H1 (cell line): ENCODE results near the gene AGPS. TPM values are rescaled to one million over a fixed set of nuclear protein-coding genes. Genes with fewer than 3 reads are reported as not detected.

Experiments
- CTCF ChIA-PET: fragments of 300-600 bp; sonication (Branson Sonifier 250); formaldehyde crosslinking; loops from one replicate; lab custom pipeline; 2021; ENCODE audit not compliant: partially characterized antibody; lab: Charles Lee
- POLR2A ChIA-PET: fragments of 300-600 bp; sonication (Branson Sonifier 250); formaldehyde crosslinking; loops from one replicate; lab custom pipeline; 2021; ENCODE audit warnings: inconsistent platforms; ENCODE audit not compliant: partially characterized antibody; lab: Charles Lee
- DNase-seq, 2 experiments: peaks; one replicate each; pipeline versions ENCODE4 v3.0.0 to v3.0.0-alpha.2; 2010 to 2022; ENCODE audit warnings: low spot score in 2 of 2, low read depth in 1 of 2, mixed read lengths in 1 of 2
- FAIRE-seq: peaks from 2 replicates; lab custom pipeline; 2011; peaks lifted over from hg19 to GRCh38; lab: Jason Lieb, UNC
- H2AFZ ChIP-seq: 2 replicates; pipeline ENCODE4 v1.8.1; 2012; ENCODE audit warnings: low read length, inconsistent platforms
- H2AK5ac ChIP-seq: 2 replicates; pipeline ENCODE4 v1.6.1; 2013; ENCODE audit warnings: low read depth, low read length
- H2BK120ac ChIP-seq: replicated peaks from 2 replicates; pipeline ENCODE3; 2013; ENCODE audit warnings: low read depth, low read length, inconsistent platforms
- H2BK12ac ChIP-seq: 2 replicates; pipeline ENCODE4 v1.6.1; 2013; ENCODE audit warnings: low read depth, low read length
- H2BK15ac ChIP-seq: 2 replicates; pipeline ENCODE4 v1.6.1; 2013; ENCODE audit warnings: low read length
- H2BK20ac ChIP-seq: 2 replicates; pipeline ENCODE4 v1.6.1; 2013; ENCODE audit warnings: low read length
- H2BK5ac ChIP-seq: 2 replicates; pipeline ENCODE4 v1.6.1; 2013; ENCODE audit warnings: low read depth, low read length
- H3K14ac ChIP-seq: 2 replicates; pipeline ENCODE4 v1.6.1; 2013; ENCODE audit warnings: inconsistent platforms; ENCODE audit not compliant: insufficient read length
- H3K18ac ChIP-seq: 2 replicates; pipeline ENCODE4 v1.6.1; 2013; ENCODE audit warnings: low read length; ENCODE audit errors: extremely low read depth
- H3K23ac ChIP-seq: 2 replicates; pipeline ENCODE4 v1.6.1; 2013; ENCODE audit warnings: inconsistent platforms; ENCODE audit not compliant: insufficient read length
- H3K23me2 ChIP-seq: 2 replicates; pipeline ENCODE4 v1.6.1; 2013; ENCODE audit warnings: low read depth, low read length
- H3K27ac ChIP-seq: 2 replicates; pipeline ENCODE4 v1.6.1; 2011; ENCODE audit warnings: low read depth, low read length, inconsistent platforms
- H3K27me3 ChIP-seq, 4 experiments: replicated peaks in 1 of 4; 1 replicate in 1 of 4; 2 replicates in 3 of 4; pipeline versions ENCODE4 v1.6.1 to v1.8.1; 2011 to 2013; ENCODE audit warnings: low read length in 3 of 4, mild to moderate bottlenecking in 3 of 4, inconsistent platforms in 2 of 4, mixed read lengths in 2 of 4, moderate library complexity in 1 of 4; ENCODE audit not compliant: control insufficient read depth in 3 of 4, insufficient read depth in 3 of 4; ENCODE audit errors: extremely low read depth in 1 of 4
- H3K36me3 ChIP-seq, 4 experiments: 2 replicates each; pipeline versions ENCODE4 v1.6.1 to v1.8.1; 2011 to 2013; ENCODE audit warnings: mild to moderate bottlenecking in 4 of 4, low read length in 3 of 4, moderate library complexity in 2 of 4, control low read depth in 1 of 4, inconsistent platforms in 1 of 4; ENCODE audit not compliant: insufficient read depth in 4 of 4, control insufficient read depth in 2 of 4
- H3K4ac ChIP-seq: replicated peaks from 2 replicates; pipeline ENCODE3; 2013; ENCODE audit warnings: low read length, low read depth, mixed read lengths, inconsistent platforms; ENCODE audit not compliant: insufficient read length
- H3K4me1 ChIP-seq, 4 experiments: replicated peaks in 1 of 4; 1 replicate in 1 of 4; 2 replicates in 3 of 4; pipeline versions ENCODE4 v1.6.1 to v1.8.1; 2011 to 2013; ENCODE audit warnings: low read length in 3 of 4, inconsistent platforms in 2 of 4, mixed read lengths in 1 of 4; ENCODE audit not compliant: insufficient read depth in 4 of 4, control insufficient read depth in 3 of 4
- H3K4me2 ChIP-seq, 2 experiments: 2 replicates each; pipeline versions ENCODE4 v1.6.1 to v1.8.1; 2011 to 2013; ENCODE audit warnings: low read depth in 2 of 2, low read length in 2 of 2, control low read depth in 1 of 2, inconsistent platforms in 1 of 2, mild to moderate bottlenecking in 1 of 2; ENCODE audit not compliant: insufficient read depth in 1 of 2
- H3K4me3 ChIP-seq, 4 experiments: fragments of 200-600, 300-600 bp in 1 of 4; sonication (generic), shearing (Covaris generic), sonication (Bioruptor Twin) in 1 of 4; 2 replicates each; pipeline versions ENCODE4 v1.5.1 to v1.8.1; 2011 to 2016; ENCODE audit warnings: low read length in 4 of 4, low read depth in 3 of 4, control low read depth in 2 of 4, inconsistent platforms in 2 of 4, mild to moderate bottlenecking in 2 of 4, mixed read lengths in 1 of 4, moderate library complexity in 1 of 4; ENCODE audit not compliant: insufficient read depth in 2 of 4; ENCODE audit errors: extremely low read depth in 1 of 4
- H3K56ac ChIP-seq: replicated peaks from 2 replicates; pipeline ENCODE3; 2013; ENCODE audit warnings: low read depth, mild to moderate bottlenecking, mixed read lengths, low read length, inconsistent platforms; ENCODE audit not compliant: insufficient read length
- H3K79me1 ChIP-seq: 2 replicates; pipeline ENCODE4 v1.6.1; 2013; ENCODE audit warnings: low read depth, low read length, control low read depth
- H3K79me2 ChIP-seq, 2 experiments: 2 replicates each; pipeline versions ENCODE4 v1.6.1 to v1.8.1; 2012 to 2013; ENCODE audit warnings: low read length in 2 of 2, mild to moderate bottlenecking in 2 of 2, inconsistent platforms in 1 of 2; ENCODE audit not compliant: insufficient read depth in 2 of 2, control insufficient read depth in 1 of 2
- H3K9ac ChIP-seq, 4 experiments: replicated peaks in 1 of 4; 1 replicate in 1 of 4; 2 replicates in 3 of 4; pipeline versions ENCODE4 v1.6.1 to v1.8.1; 2011 to 2013; ENCODE audit warnings: low read depth in 3 of 4, low read length in 3 of 4, control low read depth in 2 of 4, mild to moderate bottlenecking in 2 of 4, moderate library complexity in 2 of 4, inconsistent platforms in 1 of 4; ENCODE audit errors: extremely low read depth in 1 of 4
- H3K9me3 ChIP-seq, 2 experiments: 2 replicates each; pipeline versions ENCODE4 v1.6.1 to v1.8.1; 2012 to 2013; ENCODE audit warnings: mild to moderate bottlenecking in 2 of 2, moderate library complexity in 2 of 2, control low read depth in 1 of 2, inconsistent platforms in 1 of 2, low read depth in 1 of 2, low read length in 1 of 2, mixed read lengths in 1 of 2; ENCODE audit not compliant: insufficient read depth in 2 of 2
- H4K20me1 ChIP-seq, 2 experiments: replicated peaks in 1 of 2; 2 replicates each; pipeline versions ENCODE3 to v1.8.1; 2011 to 2013; ENCODE audit warnings: inconsistent platforms in 2 of 2, low read length in 2 of 2, mild to moderate bottlenecking in 1 of 2; ENCODE audit not compliant: insufficient read depth in 2 of 2, control insufficient read depth in 1 of 2
- H4K5ac ChIP-seq: 2 replicates; pipeline ENCODE4 v1.6.1; 2013; ENCODE audit warnings: low read length, low read depth, mixed read lengths, inconsistent platforms; ENCODE audit not compliant: insufficient read length
- H4K8ac ChIP-seq: 2 replicates; pipeline ENCODE4 v1.8.0; 2013; ENCODE audit warnings: mild to moderate bottlenecking, moderate library complexity, low read length, inconsistent platforms; ENCODE audit not compliant: insufficient read depth; ENCODE audit errors: extremely low read depth
- H4K91ac ChIP-seq: replicated peaks from 2 replicates; pipeline ENCODE3; 2013; ENCODE audit warnings: low read length, mixed read lengths, inconsistent platforms; ENCODE audit not compliant: insufficient read length
- BCL11A ChIP-seq, 2 experiments: IDR thresholded peaks; one replicate each; pipeline ENCODE4 v1.6.1; 2011; ENCODE audit warnings: low read depth in 2 of 2, low read length in 2 of 2, mild to moderate bottlenecking in 2 of 2
- CBX5 ChIP-seq: fragments of 300-800, 300-1000 bp; sonication (generic); IDR thresholded peaks from 2 replicates; pipeline ENCODE4 v1.7.1; 2016; ENCODE audit warnings: antibody characterized with exemption, low read length, low read depth
- CHD1 ChIP-seq: IDR thresholded peaks from 2 replicates; pipeline ENCODE4 v1.6.1; 2012; ENCODE audit warnings: low read depth, low read length, improper control_type of control experiment
- FOSL1 ChIP-seq: IDR thresholded peaks from 2 replicates; pipeline ENCODE4 v1.6.1; 2011; ENCODE audit warnings: mild to moderate bottlenecking, low read depth, low read length, moderate library complexity; ENCODE audit not compliant: insufficient read depth
- GTF2F1 ChIP-seq: IDR thresholded peaks from 2 replicates; pipeline ENCODE4 v1.6.1; 2012; ENCODE audit warnings: low read depth, low read length, improper control_type of control experiment, borderline replicate concordance
- KDM5A ChIP-seq: fragments of 200-600 bp; IDR thresholded peaks from 2 replicates; pipeline ENCODE4 v1.7.1; 2012; ENCODE audit warnings: mild to moderate bottlenecking, low read length, inconsistent platforms, mixed read lengths
- NANOG ChIP-seq: IDR thresholded peaks from 2 replicates; pipeline ENCODE4 v1.6.1; 2011; ENCODE audit warnings: low read length, low read depth, mild to moderate bottlenecking, inconsistent platforms; ENCODE audit not compliant: insufficient read depth, poor library complexity, severe bottlenecking
- SUZ12 ChIP-seq: fragments of 200-600 bp; sonication (generic); IDR thresholded peaks from 2 replicates; pipeline ENCODE4 v1.6.1; 2012; ENCODE audit warnings: mild to moderate bottlenecking, inconsistent platforms, low read length, moderate library complexity, mixed read lengths
- WGBS, 2 experiments: shearing (Covaris generic) in 1 of 2; methylation state at CpG; one replicate each; pipeline versions ENCODE4 v1.1.6 to v1.1.7; 2013 to 2015; ENCODE audit warnings: low lambda C conversion rate in 2 of 2, mixed read lengths in 2 of 2, inconsistent platforms in 1 of 2, low coverage in 1 of 2, missing lambda C conversion rate in 1 of 2; ENCODE audit not compliant: insufficient replicate concordance in 2 of 2, insufficient coverage in 1 of 2, insufficient read length in 1 of 2; ENCODE audit errors: extremely low coverage in 1 of 2, missing lambda C conversion rate in 1 of 2; 5-methylcytosine and 5-hydroxymethylcytosine counted together
- polyA plus RNA-seq, 7 experiments: library from polyadenylated mRNA; depleted of rRNA in 3 of 7; stranded (reverse) in 5 of 7; unstranded in 2 of 7; fragments of >200 nt in 5 of 7; fragments of 200-250 nt in 2 of 7; gene quantifications; 1 replicate in 5 of 7; 2 replicates in 1 of 7; 4 replicates in 1 of 7; pipeline versions ENCODE4 v1.2.1 to v1.2.3, GENCODE V29; 2011 to 2013; ENCODE audit warnings: missing spikeins in 2 of 7, mixed read lengths in 2 of 7
- total RNA-seq: library from RNA; stranded (reverse); fragmentation: NEBNext Ultra II Directional; extraction: Animal tissue kit (Norgen Biotek cat#: 25700); gene quantifications from 2 replicates; pipeline ENCODE4 v1.2.1, GENCODE V29; 2021
- TF ChIP-seq, protein P1 (sequence below): IDR thresholded peaks from 2 replicates; pipeline ENCODE4 v1.6.1; 2011; ENCODE audit warnings: low read depth, mild to moderate bottlenecking, low read length; ENCODE audit not compliant: insufficient read depth

Gene AGPS
- total and polyA plus RNA-seq, 2 of the 8 experiments (the other 6 are each of a cell fraction or from before 2014, with no cell fraction given) = 7.3 to 57.8 TPM

- Histone ChIP-seq H3K4ac (no peak overlapping the region), H3K14ac (no peak overlapping the region), H2BK5ac (no peak overlapping the region), H4K8ac (no peak overlapping the region), H2BK20ac (no peak overlapping the region), H3K27me3 (no peaks in the 10 kb centered on the region), H3K4me2 (no peak overlapping the region), H4K91ac (no peak overlapping the region), H3K36me3 (no peaks in the 10 kb centered on the region), H3K23ac (no peak overlapping the region), H2BK12ac (no peak overlapping the region), H3K79me2 (no peaks in the 10 kb centered on the region), H2AK5ac (no peak overlapping the region), H3K4me1 (peaks cover 0 to 2% (median 0%) of the 10 kb centered on the region in 4 experiments; a peak in 1 of 7 replicates), H2BK15ac (no peak overlapping the region), H3K79me1 (no peaks in the 10 kb centered on the region), H4K20me1 (no peaks in the 10 kb centered on the region), H3K56ac (no peak overlapping the region), H3K4me3 (no peak overlapping the region), H2AFZ (no peak overlapping the region), H3K9ac (no peak overlapping the region), H2BK120ac (no peak overlapping the region), H3K23me2 (no peaks in the 10 kb centered on the region; the same call in 1 of the 2 replicates), H3K9me3 (no peaks in the 10 kb centered on the region), H3K27ac (no peak overlapping the region), H3K18ac (no peak overlapping the region), H4K5ac (no peak overlapping the region)
- WGBS, 2 experiments = 86% methylated on average over 3 of the region's 3 CpGs; no CpG with 5 or more reads in 1 of the 2 experiments
- CTCF ChIA-PET = interaction anchor here (0.5 to 1.5 kb wide), 7 partner anchors 9 to 914 kb away, joined by 3 to 9 read pairs (median 3); no protein-coding TSS in a partner anchor
- POLR2A ChIA-PET = interaction anchor here (0.6 kb wide), 1 partner anchor 12 kb away, joined by 5 read pairs; no protein-coding TSS in a partner anchor
- no peak for DNase-seq
- FAIRE-seq = no peak
- no peak for TF ChIP-seq SUZ12
- TF ChIP-seq BCL11A (IDR thresholded peaks at IDR 0.05; ENCODE audit: low read depth in 2 of 2, low read length in 2 of 2) = no peak
- no peak for TF ChIP-seq CBX5
- TF ChIP-seq NANOG = no peak
- TF ChIP-seq KDM5A = no peak
- TF ChIP-seq, protein P1, sequence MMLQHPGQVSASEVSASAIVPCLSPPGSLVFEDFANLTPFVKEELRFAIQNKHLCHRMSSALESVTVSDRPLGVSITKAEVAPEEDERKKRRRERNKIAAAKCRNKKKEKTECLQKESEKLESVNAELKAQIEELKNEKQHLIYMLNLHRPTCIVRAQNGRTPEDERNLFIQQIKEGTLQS = no peak
- no peak for TF ChIP-seq FOSL1
- TF ChIP-seq GTF2F1 = no peak
- TF ChIP-seq CHD1 = no peak
Observed at GRCh38 chr2:177359836-177360595, 32.6 kb upstream of the AGPS start.
